Measurements from ENCODE around the gene EHMT1.

The EHMT1 gene

DNA sequence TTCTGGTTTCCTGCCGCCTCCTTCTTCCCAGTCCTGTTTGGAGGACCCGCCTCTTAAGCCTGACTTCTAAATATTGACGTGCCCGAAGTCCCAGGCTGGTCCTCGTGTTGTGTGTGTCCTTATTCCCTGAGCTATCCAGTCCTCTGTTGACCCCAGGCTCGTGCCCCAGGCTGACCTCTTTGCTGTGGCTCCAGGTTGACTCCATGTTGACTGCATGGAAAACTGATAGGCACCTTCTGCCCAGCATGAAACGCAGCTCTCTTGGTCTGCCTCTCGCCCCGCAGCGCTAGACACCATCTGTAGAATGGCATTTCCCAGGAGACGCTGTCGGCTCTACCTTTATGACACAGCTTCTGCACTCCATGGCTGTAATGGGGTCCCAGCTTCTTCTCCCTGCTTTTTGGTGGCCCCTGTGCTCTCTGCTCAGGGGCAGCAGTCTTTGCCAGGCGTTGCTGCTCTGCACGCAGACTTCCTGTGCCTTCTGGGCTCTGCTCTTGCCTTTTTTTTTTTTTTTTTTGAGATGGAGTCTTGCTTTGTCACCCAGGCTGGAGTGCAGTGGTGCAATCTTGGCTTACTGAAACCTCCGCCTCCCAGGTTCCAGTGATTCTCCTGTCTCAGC lies 28.4 kb downstream of the EHMT1 start:
- DNase-seq (no peak), ATAC-seq (no peak)

DNA sequence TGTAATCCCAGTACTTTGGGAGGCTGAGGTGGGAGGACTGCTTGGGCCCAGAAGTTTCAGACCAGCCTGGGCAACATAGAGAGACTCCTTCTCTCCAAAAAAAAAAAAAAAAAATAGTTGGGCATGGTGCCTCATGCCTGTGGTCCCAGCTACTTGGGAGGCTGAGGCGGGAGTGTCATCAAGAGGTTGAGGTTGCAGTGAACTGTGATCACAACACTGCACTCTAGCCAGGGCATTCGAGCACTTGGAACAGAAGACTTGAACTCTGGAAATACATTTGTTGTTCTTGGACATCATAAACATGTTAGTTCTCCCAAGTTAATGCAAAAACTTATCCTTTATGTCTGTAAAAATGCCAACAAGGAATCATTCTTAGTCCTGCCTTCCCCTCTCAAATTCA lies 29.6 kb downstream of the EHMT1 start:
- no peak for DNase-seq

DNA sequence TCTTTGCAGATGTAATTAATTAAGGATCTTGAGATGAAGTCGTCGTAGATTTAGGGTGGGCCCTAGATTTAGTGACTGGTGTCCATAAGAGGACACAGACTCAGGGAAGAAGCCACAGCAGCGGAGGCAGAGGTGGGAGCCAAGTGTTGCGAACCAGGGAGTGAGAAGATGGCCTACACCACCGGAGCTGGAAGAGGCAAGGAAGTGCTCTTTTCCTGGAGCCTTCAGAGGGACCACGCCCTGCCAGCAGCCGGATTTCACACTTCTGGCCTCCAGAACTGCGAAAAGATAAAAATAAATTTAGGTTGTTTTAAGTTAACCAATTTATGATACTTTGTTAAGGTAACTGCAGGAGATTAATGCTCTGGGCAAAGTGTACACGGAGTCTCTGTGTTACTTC lies 30.7 kb downstream of the EHMT1 start:
- DNase-seq (no peak), ATAC-seq (no peak)

More for the DNA sequence above, 29.6 kb downstream of the EHMT1 start:
- ATAC-seq: no peak

DNA sequence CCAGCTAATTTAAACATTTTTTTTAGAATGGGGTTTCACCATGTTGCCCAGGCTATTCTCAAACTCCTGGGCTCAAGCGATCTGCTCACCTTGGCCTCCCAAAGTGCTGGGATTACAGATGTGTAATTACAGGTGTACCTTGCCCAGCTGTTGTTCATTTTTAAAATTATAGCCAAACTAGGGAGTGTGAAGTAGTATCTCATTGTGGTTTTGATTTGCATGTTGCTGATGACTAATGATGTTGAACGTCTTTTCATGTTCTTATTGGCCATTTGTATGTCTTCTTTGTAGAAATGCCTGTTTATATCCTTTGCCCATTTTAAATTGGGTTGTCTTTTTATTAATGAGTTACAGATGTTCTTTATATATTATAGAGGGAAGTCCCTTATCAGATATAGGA lies 31.5 kb downstream of the EHMT1 start:
- peak; percentile 45 for ATAC-seq
- no peak for DNase-seq

DNA sequence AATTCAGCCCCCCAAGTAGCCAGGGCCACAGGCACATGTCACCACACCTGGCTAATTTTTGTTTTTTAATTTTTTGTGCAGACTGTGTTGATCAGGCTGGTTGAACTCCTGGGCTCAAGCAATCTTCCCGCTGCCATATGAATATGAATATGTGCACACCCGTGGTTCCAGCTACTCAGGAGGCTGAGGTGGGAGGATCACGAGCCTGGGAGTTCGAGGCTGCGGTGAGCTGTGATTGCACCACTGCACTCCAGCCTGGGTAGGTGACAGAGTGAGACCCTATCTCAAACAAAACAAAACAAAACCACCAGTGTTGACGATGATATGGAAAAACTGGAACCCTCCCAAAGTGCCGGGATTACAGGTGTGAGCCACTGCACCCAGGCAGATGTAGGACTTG lies 32.0 kb downstream of the EHMT1 start:
- ATAC-seq (no peak), DNase-seq (no peak)

DNA sequence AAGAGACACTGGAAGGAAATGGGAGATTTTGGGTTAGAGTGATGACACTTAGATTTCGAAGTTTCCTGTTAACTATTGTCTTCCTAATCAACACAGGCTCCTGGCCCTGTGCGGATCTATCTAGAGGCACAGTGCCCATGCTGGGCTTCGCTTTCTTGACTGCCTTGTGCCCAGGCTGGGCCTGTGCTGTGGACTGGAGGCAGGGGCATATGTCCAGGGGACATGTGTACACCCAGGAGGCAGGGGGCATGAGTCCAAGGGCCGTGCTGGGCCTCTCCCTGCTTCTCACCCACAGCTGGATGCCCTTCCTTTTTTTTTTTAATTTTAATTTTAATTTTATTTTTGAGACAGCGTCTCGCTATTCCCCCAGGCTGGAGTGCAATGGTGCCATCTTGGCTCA lies 37.6 kb downstream of the EHMT1 start:
- ATAC-seq (no peak), DNase-seq (no peak)

DNA sequence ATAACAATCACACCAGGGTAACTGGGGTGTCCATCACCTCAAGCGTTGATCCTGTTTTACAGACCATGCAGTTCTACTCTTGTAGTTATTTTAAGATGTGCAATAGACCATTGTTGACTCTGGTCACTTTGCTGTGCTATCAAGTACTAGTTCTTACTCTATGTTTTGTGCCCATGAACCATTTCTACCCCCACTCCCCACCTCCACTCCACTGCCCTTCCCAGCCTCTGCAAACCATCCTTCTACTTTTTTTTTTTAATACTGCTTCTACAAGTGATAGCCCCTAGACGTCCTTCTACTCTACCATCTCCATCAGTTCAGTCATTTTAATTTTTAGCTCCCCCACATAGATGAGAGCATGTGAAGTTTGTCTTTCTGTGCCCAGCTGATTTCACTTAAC lies 38.8 kb downstream of the EHMT1 start:
- no peak for ATAC-seq
- DNase-seq: no peak

DNA sequence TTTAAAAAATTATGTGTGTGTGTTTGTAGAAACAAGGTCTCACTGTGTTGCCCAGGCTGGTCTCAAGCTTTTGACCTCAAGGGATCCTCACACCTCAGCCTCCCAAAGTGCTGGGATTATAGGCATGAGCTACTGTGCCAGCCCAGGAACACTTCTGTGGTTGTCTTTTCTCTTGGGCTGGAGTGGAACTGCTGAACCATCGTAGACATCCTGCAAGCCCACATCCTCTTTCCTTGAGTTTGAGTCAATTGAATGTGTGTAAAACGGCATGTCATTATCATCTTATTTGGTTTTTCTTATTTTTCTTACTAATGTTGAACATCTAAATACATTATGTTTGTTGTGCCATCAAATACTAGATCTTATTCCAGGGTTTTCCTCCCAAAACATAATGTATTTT lies 40.0 kb downstream of the EHMT1 start:
- ATAC-seq (no peak), DNase-seq (no peak)

DNA sequence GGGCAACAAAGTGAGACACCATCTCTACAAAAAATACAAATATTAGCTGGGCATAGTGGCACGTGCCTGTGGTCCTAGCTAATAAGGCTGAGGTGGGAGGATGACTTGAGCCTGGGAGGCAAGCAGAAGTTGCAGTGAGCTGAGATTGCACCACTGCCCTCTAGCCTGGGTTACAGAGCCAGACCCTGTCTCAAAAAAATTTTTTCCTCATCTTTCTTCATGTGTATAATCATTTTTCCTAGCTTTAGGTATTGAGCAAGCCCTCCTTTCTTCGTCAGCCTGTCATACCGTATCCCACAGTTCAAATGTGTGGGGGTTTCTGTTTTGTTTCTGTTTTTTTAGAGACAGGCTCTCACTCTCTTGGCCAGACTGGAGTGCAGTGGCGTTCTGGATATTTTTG lies 41.3 kb downstream of the EHMT1 start:
- DNase-seq: no peak
- no peak for ATAC-seq

DNA sequence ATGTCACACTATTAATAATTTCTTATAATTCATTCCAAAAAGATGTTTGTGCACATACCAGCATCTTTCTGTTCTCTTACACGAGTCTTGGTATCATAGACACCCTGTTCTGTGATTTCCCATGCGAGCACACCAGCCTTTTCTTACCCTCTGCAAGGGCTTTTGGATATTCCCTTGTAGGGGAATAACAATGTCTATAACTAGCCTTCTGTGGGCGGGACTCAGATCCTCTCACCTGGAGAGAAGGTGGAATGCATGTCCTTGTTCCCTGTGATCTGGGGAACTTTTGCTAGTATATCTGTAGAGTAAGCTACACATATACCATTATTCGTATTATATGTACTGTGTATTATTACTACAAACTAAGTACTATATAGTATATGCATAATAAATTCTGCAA lies 44.8 kb downstream of the EHMT1 start:
- DNase-seq: no peak
- ATAC-seq: no peak

DNA sequence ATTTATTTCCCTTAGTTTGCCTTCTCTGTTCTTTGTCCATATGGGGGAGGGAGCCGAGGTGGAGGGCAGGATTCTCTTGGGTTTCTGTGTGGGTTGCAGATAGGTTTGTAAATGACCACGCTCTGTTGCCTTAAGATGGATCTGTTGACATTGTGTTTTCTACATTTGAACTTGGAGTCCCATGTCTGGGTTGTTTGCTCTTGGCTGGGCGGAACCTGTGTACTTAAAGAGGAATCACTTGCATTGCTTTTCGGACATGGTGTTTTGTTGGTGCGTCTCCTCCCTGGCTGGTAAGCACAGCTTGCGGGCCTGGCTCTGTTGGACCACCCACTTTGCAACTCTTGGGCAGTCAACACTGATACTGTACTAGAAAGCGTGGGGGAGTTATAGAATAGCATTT lies 45.9 kb downstream of the EHMT1 start:
- no peak for ATAC-seq

DNA sequence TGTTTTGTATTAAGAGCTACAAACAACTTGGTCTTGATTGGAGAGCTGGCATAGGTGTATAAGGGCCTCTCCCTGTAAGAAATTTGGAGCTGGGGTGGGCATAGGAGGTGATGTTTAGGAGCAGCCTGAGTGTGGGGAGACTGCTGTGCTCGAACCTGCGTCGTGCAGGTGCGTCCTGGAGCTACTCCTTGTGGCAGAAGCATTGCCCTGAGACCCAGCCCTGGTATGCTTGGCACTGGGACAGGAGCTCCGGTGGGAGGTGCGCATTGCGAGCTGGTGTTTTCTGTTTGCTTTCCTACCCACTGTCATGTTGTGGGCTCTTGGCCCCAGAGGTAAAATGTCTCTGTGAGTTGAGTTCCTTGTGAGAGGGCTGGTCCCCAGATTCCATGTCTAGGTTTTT lies 46.4 kb downstream of the EHMT1 start:
- no peak for DNase-seq

More for the DNA sequence above, 45.9 kb downstream of the EHMT1 start:
- DNase-seq: no peak

DNA sequence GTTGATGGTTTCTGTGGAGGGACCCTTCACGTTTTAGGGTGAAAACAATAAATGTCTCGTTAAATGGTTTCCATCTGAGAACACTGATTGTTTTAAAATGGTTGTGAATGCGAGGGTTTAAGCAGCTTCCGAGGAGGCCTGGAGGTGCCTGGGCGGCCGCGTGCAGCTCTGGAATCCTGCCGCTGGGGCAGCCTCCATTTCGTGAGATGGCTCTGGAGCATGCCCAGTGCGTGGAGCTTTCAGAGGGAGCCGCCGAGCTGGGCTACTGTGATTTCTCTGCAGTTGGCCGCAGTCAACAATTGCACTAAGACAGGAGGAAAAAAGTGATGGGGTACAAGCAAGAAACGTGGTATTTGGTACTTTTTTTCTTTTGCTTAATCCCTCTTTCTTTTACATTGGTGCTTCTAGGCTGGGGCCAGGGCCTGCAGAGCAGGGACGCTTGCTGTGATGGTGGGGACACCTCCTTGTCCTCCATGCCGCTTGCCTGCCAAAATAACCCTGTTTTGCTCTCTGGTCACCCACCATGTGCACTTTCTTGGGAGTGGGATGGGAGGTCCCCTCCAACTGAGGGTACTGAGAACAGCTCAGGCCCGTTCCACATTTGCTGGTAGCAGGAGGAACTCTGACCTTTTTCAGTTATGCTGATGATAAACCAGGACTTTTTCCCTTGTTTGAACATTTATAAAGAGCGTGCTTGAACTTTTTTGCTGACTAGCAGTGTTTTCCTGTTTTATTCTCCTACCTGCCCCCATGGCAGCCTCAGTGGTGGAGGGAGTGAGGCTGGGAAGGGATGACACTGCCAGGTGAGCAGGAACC lies 47.1 kb downstream of the EHMT1 start:
- ATAC-seq: no peak
- no peak for DNase-seq

More for the DNA sequence above, 46.4 kb downstream of the EHMT1 start:
- no peak for ATAC-seq

DNA sequence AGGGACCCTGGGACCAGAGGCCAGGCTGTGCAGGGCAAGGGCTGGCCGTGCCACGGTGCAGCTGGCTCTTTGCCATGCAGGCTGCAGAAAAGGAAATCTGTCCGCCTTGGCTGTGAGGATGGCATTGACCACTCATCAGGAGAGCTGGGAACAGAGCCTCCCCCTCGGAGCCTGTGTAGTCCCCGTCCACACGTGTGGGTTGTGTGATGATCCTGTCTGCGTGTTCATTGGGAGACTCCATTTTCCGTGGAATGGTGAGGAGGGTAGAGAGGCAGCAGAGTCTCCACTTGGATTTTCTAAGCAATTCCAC lies 47.7 kb downstream of the EHMT1 start:
- no peak for ATAC-seq
- no peak for DNase-seq

DNA sequence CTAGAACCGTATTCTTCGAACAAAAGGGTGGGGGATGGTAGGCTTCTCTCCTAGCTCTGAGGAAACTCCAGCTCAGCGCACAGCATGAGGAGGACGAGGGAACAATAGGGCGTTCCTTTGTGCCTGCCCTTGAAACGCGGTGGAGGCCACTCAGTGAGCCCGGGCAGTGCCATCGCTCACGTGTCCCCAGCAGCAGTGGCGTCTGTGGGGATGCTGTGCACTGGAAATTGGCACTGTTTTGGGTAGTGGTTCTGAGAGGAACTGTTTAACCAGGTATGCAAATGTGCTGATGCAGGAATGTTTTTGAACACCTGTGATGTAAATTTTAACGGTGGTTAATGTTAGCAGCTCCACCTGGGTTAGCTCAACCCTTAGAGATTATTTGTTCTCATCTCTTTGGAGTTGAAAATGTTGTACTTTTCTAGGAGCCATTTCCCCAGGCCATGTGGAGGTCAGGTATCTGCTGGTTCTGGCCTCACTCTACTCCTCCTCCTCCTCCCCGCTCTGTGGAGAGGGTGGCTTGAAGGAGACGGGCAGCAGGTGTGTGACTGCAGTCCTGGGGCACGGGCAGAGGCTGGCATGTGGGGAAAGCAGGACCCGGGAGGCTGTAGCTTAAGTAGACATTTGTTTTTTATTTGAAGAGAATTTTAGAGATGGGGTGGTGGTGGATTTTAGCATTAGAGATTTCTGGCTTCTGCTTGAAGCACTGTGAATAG lies 48.3 kb downstream of the EHMT1 start:
- no peak for ATAC-seq
- DNase-seq: no peak

DNA sequence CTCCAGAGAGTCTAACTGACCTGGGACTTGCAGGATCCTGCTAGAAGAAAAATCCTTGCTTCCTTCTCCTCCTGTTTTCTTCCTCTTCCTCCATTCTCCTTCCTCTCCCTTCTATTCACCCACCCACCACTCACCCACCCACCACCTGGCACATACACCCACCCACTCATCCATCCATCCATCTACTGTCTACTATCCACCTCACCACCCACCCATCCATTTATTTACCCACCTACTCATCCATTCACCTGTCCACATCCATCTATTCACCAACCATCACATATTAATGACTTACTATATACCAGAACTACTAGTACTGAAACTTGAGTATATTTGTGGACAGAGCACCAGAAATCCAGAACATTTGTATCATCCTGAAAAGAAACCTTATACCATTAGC lies 49.4 kb downstream of the EHMT1 start:
- DNase-seq: no peak
- no peak for ATAC-seq

DNA sequence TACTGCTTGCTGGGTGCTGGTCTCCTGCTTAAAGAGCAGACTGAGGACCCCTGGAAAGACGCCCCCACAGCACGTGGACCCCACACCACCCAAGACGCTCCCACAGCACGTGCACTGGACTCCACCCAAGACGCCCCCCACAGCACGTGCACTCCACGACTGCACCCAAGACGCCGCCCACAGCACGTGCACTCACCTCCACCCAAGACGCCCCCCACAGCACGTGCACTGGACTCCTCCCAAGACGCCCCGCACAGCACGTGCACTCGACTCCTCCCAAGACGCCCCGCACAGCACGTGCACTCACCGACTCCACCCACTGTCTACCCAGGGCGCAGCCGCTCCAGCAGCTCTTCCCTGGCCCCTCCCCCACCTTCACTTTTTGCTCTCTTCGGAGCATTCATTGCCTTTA lies 50.5 kb downstream of the EHMT1 start:
- DNase-seq: no peak

DNA sequence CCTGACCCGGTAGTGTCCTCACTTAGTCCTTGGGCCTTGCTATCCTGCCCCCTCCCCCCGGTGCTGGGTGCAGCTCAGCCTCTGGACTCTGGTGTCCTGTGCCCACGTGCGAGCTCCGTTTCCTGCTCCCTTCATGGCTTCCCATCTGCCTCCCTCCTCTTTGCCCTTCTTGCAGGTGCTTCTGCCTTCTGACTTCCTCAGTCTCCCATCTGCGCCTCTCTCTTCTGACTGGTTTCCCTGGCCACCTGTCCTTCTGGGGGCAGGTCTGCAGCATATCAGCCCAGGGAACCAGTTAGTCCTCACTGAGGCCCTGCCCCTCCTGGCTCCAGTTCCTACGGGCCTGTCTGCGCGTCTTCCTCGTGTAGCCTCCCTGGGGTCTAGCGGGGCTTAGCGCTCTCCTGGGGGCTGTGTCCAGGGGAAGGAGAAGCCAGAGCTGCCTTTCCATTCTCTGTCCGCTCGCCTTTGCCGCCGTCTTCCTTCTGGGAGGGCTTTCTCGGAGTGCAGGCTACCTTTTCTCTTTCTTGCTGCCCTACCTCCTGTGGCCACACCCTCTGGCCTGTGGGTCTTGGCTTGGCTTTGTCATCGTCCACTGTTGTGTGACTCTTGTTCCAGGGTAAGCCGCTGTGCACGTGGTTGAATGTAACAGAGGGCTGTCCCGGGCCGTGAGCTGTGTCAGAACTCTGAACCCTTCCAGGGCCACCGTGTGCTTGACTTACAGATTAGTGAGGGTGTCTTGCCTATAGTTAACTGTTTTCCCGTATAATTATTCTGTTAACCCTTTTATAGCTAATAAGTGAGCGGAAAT lies 51.8 kb downstream of the EHMT1 start:
- DNase-seq (no peak), ATAC-seq (no peak)

More for the DNA sequence above, 50.5 kb downstream of the EHMT1 start:
- no peak for ATAC-seq

DNA sequence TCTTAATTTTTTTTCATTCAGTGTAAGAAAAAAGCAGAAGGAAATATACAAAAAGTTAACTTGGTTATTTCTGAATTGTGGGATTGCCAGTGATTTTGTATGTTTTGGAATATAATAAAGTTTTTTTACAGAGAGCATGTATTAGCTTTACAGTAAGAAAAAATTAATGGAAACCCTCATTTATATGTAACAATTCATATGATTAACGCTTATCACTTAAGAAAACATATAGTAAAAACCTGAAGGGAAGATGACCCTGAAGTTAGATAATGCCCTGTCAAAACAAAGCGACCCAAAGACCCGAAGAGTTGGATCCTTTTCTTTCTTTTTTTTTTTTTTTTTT lies 52.4 kb downstream of the EHMT1 start:
- DNase-seq (no peak), ATAC-seq (no peak)

DNA sequence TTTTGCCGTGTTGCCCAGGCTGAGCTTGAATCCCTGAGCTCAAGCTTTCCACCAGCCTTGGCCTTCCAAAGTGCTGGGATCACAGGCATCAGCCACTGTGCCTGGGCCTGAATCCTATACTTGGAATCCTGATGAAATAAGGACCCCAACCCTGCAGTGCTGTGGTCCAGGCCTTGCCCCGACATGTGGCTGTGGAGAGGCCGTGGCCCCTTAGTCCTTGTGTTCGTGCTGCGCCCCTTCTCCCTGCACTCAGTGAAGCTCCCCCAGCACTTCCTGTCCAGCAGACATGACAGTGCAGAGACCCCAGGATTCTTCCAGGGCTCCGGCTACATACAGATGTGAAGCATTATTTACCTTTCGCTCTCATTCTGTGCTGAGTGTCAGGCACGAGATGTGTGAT lies 52.9 kb downstream of the EHMT1 start:
- DNase-seq: no peak
- ATAC-seq: no peak

DNA sequence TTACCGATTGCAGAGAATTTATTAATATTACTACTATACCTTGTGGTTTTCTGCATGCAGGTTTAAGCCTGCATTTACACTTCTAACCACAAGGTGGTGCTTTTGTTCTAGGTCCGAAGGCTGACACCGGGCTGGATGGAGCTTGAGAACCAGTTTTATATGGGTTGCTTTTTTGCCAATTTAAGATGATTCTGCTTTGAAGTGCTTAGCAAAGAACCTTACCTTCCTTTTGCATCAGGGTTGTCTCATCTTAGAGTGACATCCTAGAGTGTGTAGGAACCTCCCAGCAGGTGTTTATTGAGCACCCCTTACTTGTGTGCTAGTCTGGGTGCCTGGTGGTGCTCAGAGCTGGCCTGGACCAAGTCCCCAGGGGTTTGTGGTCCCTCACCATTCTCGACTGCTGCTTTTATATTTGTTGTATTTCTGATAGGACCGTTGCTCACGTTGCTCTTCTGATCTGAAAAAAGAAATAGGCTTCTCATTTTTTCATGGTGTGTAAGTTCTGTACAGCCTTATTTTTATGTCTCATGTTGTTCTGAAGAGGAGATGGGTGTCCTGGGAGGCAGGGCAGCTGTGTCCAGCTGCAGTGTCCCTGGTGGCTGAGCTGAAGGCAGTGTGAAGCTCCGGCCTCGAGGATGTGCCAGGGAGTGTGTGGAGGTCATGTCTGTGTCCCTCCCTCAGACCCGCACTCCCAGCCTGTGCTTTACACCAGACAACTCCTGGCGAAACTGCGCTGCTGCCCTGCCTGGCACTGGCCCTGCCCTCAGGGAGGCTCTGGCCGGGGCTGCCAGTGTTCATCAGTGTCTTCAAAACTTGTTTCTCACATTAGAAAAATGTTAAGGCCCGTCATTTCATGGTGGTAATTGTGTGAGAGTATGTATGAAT lies 54.3 kb downstream of the EHMT1 start:
- ATAC-seq (peak; percentile 48), DNase-seq (peak; percentile 30)

DNA sequence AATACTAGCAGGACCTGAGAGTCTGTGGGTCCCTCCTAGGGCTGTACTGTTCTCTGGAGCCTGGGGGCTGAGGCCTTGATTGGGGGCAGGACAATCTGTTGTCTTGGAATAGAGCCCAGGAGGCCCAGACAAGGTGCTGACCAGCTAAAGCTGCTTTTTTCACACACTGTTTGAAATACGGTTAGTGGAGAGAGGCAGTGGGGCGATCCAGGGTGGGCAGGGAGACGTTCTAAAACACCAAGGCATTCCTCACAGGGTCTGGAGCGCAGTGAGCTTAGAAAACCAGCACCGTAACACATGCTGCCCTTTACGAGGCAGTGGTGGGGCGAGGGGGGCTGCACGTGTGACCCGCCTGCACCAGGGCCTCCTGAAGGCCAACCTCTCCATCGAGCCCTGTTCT lies 55.1 kb downstream of the EHMT1 start:
- no peak for DNase-seq
- ATAC-seq: no peak

Measured in stimulated activated naive CD8-positive, alpha-beta T cell treated with anti-CD3 and anti-CD28 coated beads, Interleukin-15, Interleukin-2, amounts not matched to agents 100 U/mL and 50 U/mL, for 24 hours (primary cell).